OCI-LY3 (cell line): ENCODE results near the gene SMARCA5.

Source experiments
- H2AFZ ChIP-seq: fragments of 200-600, 300-600 bp; shearing (Covaris generic); 2 replicates; pipeline ENCODE4 v1.6.0; 2014; ENCODE audit warnings: antibody characterized with exemption, low read depth, low read length
- H3K27ac ChIP-seq: fragments of 200-600, 300-600 bp; sonication (generic); 2 replicates; pipeline ENCODE4 v1.5.1; 2014; ENCODE audit warnings: mild to moderate bottlenecking, low read length, moderate library complexity, mixed read lengths
- H3K27me3 ChIP-seq: fragments of 200-600, 300-600 bp; sonication (generic); 2 replicates; pipeline ENCODE4 v1.6.1; 2014; ENCODE audit warnings: low read depth, low read length, mixed read lengths
- H3K36me3 ChIP-seq: fragments of 200-600, 300-600 bp; sonication (generic); replicated peaks from 2 replicates; pipeline ENCODE3; 2014; ENCODE audit warnings: low read depth, low read length, mixed read lengths
- H3K4me1 ChIP-seq: fragments of 300-600, 200-600 bp; sonication (generic); 2 replicates; pipeline ENCODE4 v1.6.1; 2014; ENCODE audit warnings: low read length, mixed read lengths
- H3K4me2 ChIP-seq: fragments of 200-600, 300-600 bp; sonication (generic); 2 replicates; pipeline ENCODE4 v1.6.1; 2014; ENCODE audit warnings: low read length, mixed read lengths
- H3K4me3 ChIP-seq: fragments of 300-600, 200-600 bp; sonication (generic); 2 replicates; pipeline ENCODE4 v1.5.1; 2014; ENCODE audit warnings: antibody characterized with exemption, mild to moderate bottlenecking, low read length, moderate library complexity
- H3K79me2 ChIP-seq: fragments of 300-600, 200-600 bp; shearing (Covaris generic); 2 replicates; pipeline ENCODE4 v1.6.1; 2014; ENCODE audit warnings: mild to moderate bottlenecking, low read length, mixed read lengths
- H3K9ac ChIP-seq: fragments of 300-600, 200-600 bp; shearing (Covaris generic); 2 replicates; pipeline ENCODE4 v1.6.0; 2014; ENCODE audit warnings: mild to moderate bottlenecking, low read length, moderate library complexity
- H3K9me3 ChIP-seq: fragments of 200-600, 300-600 bp; shearing (Covaris generic); 2 replicates; pipeline ENCODE4 v1.6.1; 2014; ENCODE audit warnings: low read length, mixed read lengths; ENCODE audit not compliant: insufficient read depth
- H4K20me1 ChIP-seq: fragments of 200-600, 300-600 bp; sonication (generic); 2 replicates; pipeline ENCODE4 v1.6.1; 2016; ENCODE audit warnings: low read length, mixed read lengths; ENCODE audit not compliant: insufficient read depth
- EZH2phosphoT487 ChIP-seq: fragments of 200-600 bp; shearing (Covaris generic); IDR thresholded peaks from 2 replicates; pipeline ENCODE4 v1.6.1; 2018; ENCODE audit warnings: antibody characterized with exemption, mixed run types, low read depth
- TF ChIP-seq, protein P1 (sequence below): fragments of 200-600, 300-600 bp; sonication (generic); IDR thresholded peaks from 2 replicates; pipeline ENCODE4 v1.5.1; 2014; ENCODE audit warnings: antibody characterized with exemption, low read length, low read depth

The SMARCA5 gene

GRCh38 chr4:143554728-143555597 lies 41.5 kb downstream of the SMARCA5 start:
- Histone ChIP-seq H3K4me1 (peaks cover 27% of the 10 kb centered on the region), H3K4me3 (peak overlapping the region; percentile 8; the same call in 1 of the 2 replicates), H3K4me2 (peak overlapping the region; percentile 63), H3K27me3 (no peaks in the 10 kb centered on the region), H3K79me2 (no peaks in the 10 kb centered on the region; the same call in 1 of the 2 replicates), H4K20me1 (peaks cover 24% of the 10 kb centered on the region), H2AFZ (no peak overlapping the region), H3K27ac (peak overlapping the region; percentile 70), H3K9ac (no peak overlapping the region; the same call in 1 of the 2 replicates), H3K36me3 (peaks cover 50% of the 10 kb centered on the region), H3K9me3 (no peaks in the 10 kb centered on the region)
- TF ChIP-seq EZH2phosphoT487, result no peak
- TF ChIP-seq, protein P1, sequence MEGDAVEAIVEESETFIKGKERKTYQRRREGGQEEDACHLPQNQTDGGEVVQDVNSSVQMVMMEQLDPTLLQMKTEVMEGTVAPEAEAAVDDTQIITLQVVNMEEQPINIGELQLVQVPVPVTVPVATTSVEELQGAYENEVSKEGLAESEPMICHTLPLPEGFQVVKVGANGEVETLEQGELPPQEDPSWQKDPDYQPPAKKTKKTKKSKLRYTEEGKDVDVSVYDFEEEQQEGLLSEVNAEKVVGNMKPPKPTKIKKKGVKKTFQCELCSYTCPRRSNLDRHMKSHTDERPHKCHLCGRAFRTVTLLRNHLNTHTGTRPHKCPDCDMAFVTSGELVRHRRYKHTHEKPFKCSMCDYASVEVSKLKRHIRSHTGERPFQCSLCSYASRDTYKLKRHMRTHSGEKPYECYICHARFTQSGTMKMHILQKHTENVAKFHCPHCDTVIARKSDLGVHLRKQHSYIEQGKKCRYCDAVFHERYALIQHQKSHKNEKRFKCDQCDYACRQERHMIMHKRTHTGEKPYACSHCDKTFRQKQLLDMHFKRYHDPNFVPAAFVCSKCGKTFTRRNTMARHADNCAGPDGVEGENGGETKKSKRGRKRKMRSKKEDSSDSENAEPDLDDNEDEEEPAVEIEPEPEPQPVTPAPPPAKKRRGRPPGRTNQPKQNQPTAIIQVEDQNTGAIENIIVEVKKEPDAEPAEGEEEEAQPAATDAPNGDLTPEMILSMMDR, result no peak

DNA sequence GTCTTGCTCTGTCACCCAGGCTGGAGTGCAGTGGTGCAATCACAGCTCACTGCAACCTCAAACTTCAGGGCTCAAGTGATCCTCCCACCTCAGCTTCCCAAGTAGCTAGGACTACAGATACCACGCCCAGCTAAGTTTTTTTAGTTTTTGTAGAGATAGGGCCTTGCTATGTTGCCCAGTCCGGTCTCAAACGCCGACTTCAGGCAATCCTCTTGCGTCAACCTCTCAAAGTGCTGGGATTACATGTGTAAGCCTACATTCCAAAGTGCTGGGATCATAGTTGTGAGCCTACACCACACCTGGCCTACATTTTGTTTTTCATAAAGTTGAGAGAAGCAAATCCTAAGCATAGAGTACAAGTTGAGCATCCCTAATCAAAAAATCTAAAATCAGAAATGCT lies 42.2 kb downstream of the SMARCA5 start:
- Histone ChIP-seq H3K9ac (no peak overlapping the region), H3K4me1 (peaks cover 27% of the 10 kb centered on the region), H3K9me3 (no peaks in the 10 kb centered on the region), H3K4me2 (no peak overlapping the region), H3K27ac (no peak overlapping the region), H3K27me3 (no peaks in the 10 kb centered on the region), H3K79me2 (no peaks in the 10 kb centered on the region; the same call in 1 of the 2 replicates), H3K36me3 (peaks cover 48% of the 10 kb centered on the region), H3K4me3 (no peak overlapping the region), H2AFZ (no peak overlapping the region), H4K20me1 (peaks cover 24% of the 10 kb centered on the region)
- TF ChIP-seq EZH2phosphoT487, result no peak
- TF ChIP-seq, protein P1, result no peak

- Histone ChIP-seq H2AFZ (no peak overlapping the region), H3K36me3 (peaks cover 35% of the 10 kb centered on the region), H3K9ac (no peak overlapping the region), H3K27me3 (no peaks in the 10 kb centered on the region), H3K4me1 (peaks cover 20% of the 10 kb centered on the region), H4K20me1 (peaks cover 11% of the 10 kb centered on the region), H3K79me2 (no peaks in the 10 kb centered on the region), H3K4me3 (no peak overlapping the region), H3K9me3 (no peaks in the 10 kb centered on the region), H3K27ac (no peak overlapping the region), H3K4me2 (no peak overlapping the region)
- TF ChIP-seq EZH2phosphoT487, result no peak
- TF ChIP-seq, protein P1, result no peak
Measured at GRCh38 chr4:143558286-143558685, 44.8 kb downstream of the SMARCA5 start.
